Natural killer cell (primary cell): ENCODE results near the gene TRIB2. TPM values are rescaled to one million over a fixed set of nuclear protein-coding genes. Genes with fewer than 3 reads are reported as not detected.

Source experiments
- ATAC-seq, 3 donors: fragments of 150-1000 bp in 2 of 3; fragments of 200-7000 bp in 1 of 3; cut with Tn5 transposase; 1 replicate in 1 of 3; 2 replicates in 2 of 3; pipeline ENCODE4 v1.10.0; 2021; ENCODE audit warnings: mild to moderate bottlenecking in 2 of 3, moderate library complexity in 2 of 3
- DNase-seq, 2 donors: peaks; one replicate each; pipeline versions ENCODE4 v3.0.0 to v3.0.0-alpha.2; 2013 to 2021; ENCODE audit warnings: mixed read lengths in 1 of 2
- H3K27ac ChIP-seq: one replicate; pipeline ENCODE4 v1.5.1; 2013; ENCODE audit warnings: mild to moderate bottlenecking, low read length
- H3K27me3 ChIP-seq: one replicate; pipeline ENCODE4 v1.6.1; 2013; ENCODE audit warnings: low read length; ENCODE audit not compliant: control insufficient read depth, insufficient read depth
- H3K36me3 ChIP-seq: one replicate; pipeline ENCODE4 v1.6.1; 2013; ENCODE audit warnings: low read length; ENCODE audit not compliant: control insufficient read depth, insufficient read depth
- H3K4me1 ChIP-seq: one replicate; pipeline ENCODE4 v1.6.1; 2013; ENCODE audit warnings: low read length; ENCODE audit not compliant: control insufficient read depth, insufficient read depth
- H3K4me3 ChIP-seq: one replicate; pipeline ENCODE4 v1.5.1; 2013; ENCODE audit warnings: low read length
- H3K9me3 ChIP-seq: one replicate; pipeline ENCODE4 v1.6.1; 2013; ENCODE audit warnings: low read length; ENCODE audit not compliant: control insufficient read depth, insufficient read depth
- H3K27ac Mint-ChIP-seq, 2 donors: one replicate each; pipeline ENCODE4 v1.8.0; 2022; ENCODE audit warnings: mild to moderate bottlenecking in 2 of 2, mixed read lengths in 2 of 2, moderate library complexity in 1 of 2
- H3K27me3 Mint-ChIP-seq, 2 donors: one replicate each; pipeline ENCODE4 v1.8.0; 2022; ENCODE audit warnings: low read depth in 2 of 2, mixed read lengths in 2 of 2
- H3K36me3 Mint-ChIP-seq: one replicate; pipeline ENCODE4 v1.8.0; 2022; ENCODE audit warnings: mixed read lengths
- H3K4me1 Mint-ChIP-seq, 2 donors: one replicate each; pipeline ENCODE4 v1.8.0; 2022; ENCODE audit warnings: mixed read lengths in 2 of 2
- H3K4me3 Mint-ChIP-seq: one replicate; pipeline ENCODE4 v1.8.0; 2022; ENCODE audit warnings: mild to moderate bottlenecking, moderate library complexity, mixed read lengths
- H3K9me3 Mint-ChIP-seq, 2 donors: one replicate each; pipeline ENCODE4 v1.8.0; 2022; ENCODE audit warnings: mixed read lengths in 2 of 2
- CTCF ChIP-seq: fragments of 200-600 bp; IDR thresholded peaks from one replicate; pipeline ENCODE4 v1.8.0; 2022; ENCODE audit warnings: antibody characterized with exemption
- WGBS: methylation state at CpG from one replicate; pipeline ENCODE4 v1.1.7; 2013; ENCODE audit warnings: missing lambda C conversion rate; ENCODE audit not compliant: insufficient coverage; 5-methylcytosine and 5-hydroxymethylcytosine counted together
- intact Hi-C: fragments of 100-400 bp; cut with micrococcal nuclease; formaldehyde crosslinking; loops from one replicate; pipeline ENCODE4 v1.14.2; 2022
- total RNA-seq, 4 donors: library from RNA; stranded (reverse); fragments of 120-200 nt in 1 of 4; gene quantifications; one replicate each; pipeline versions ENCODE4 v1.2.3 to v1.2.4, GENCODE V29; 2013 to 2022

TRIB2 gene
- total RNA-seq, 3 donors from 2014 or later (not counting 1 experiment from before 2014, with no cell fraction given) = 68.1 to 87.4 (median 84.5) TPM

- Histone ChIP-seq H3K4me1 (no peaks in the 10 kb centered on the region), H3K4me3 (no peak overlapping the region), H3K9me3 (no peaks in the 10 kb centered on the region), H3K27me3 (peaks cover 3% of the 10 kb centered on the region), H3K36me3 (no peaks in the 10 kb centered on the region), H3K27ac (no peak overlapping the region)
- Mint-ChIP-seq H3K4me3 (no peak overlapping the region), H3K36me3 (no peaks in the 10 kb centered on the region), H3K27ac (no peak overlapping the region), H3K27me3 (peaks cover 16 to 22% of the 10 kb centered on the region in 2 donors), H3K9me3 (peaks cover 0 to 2% of the 10 kb centered on the region in 2 donors), H3K4me1 (peaks cover 0 to 1% of the 10 kb centered on the region in 2 donors)
- TF ChIP-seq CTCF = no peak
- DNase-seq = no peak
- no CpG with 5 or more reads among the region's 1 CpG for WGBS
- intact Hi-C loops = no loop called here
- no peak for ATAC-seq
Observed at GRCh38 chr2:12774395-12774727, 57.6 kb downstream of the TRIB2 start.

- WGBS = 86% methylated on average over 1 of the region's 1 CpG
- no peak for ATAC-seq
- intact Hi-C loops = no loop called here
- no peak overlapping the region for H3K27ac ChIP-seq
- peaks cover 6 to 11% of the 10 kb centered on the region in 2 donors for H3K4me1 Mint-ChIP-seq
- no peaks in the 10 kb centered on the region for H3K9me3 ChIP-seq
- H3K36me3 ChIP-seq = no peaks in the 10 kb centered on the region
- no peaks in the 10 kb centered on the region for H3K36me3 Mint-ChIP-seq
- peaks cover 4 to 6% of the 10 kb centered on the region in 2 donors for H3K27me3 Mint-ChIP-seq
- H3K27me3 ChIP-seq = no peaks in the 10 kb centered on the region
- H3K4me1 ChIP-seq = no peaks in the 10 kb centered on the region
- no peak for DNase-seq
- H3K4me3 ChIP-seq = no peak overlapping the region
- no peak overlapping the region for H3K27ac Mint-ChIP-seq
- no peak overlapping the region for H3K4me3 Mint-ChIP-seq
- TF ChIP-seq CTCF = no peak
- H3K9me3 Mint-ChIP-seq = peaks cover 0 to 2% of the 10 kb centered on the region in 2 donors
Observed at GRCh38 chr2:12776521-12776961, 59.8 kb downstream of the TRIB2 start.

- Mint-ChIP-seq H3K27me3 (peaks cover 3 to 10% of the 10 kb centered on the region in 2 donors), H3K4me3 (no peak overlapping the region), H3K9me3 (peaks cover 0 to 2% of the 10 kb centered on the region in 2 donors), H3K27ac (no peak overlapping the region), H3K36me3 (no peaks in the 10 kb centered on the region), H3K4me1 (peaks cover 6 to 11% of the 10 kb centered on the region in 2 donors)
- intact Hi-C loops = no loop called here
- DNase-seq (no peak), ATAC-seq (no peak)
- Histone ChIP-seq H3K27me3 (no peaks in the 10 kb centered on the region), H3K9me3 (no peaks in the 10 kb centered on the region), H3K36me3 (no peaks in the 10 kb centered on the region), H3K4me1 (no peaks in the 10 kb centered on the region), H3K4me3 (no peak overlapping the region), H3K27ac (no peak overlapping the region)
- WGBS = 85% methylated on average over 6 of the region's 6 CpGs
- TF ChIP-seq CTCF = no peak
Observed at GRCh38 chr2:12778369-12778768, 61.6 kb downstream of the TRIB2 start.
